NCI-H2081 (cell line): ENCODE data around the gene PRKCQ.
"Not testable (repeated sequence)": the region's sequence is repeated elsewhere in the genome, so short reads cannot be mapped to it uniquely, and the experiment has no call there.

Source experiments
- DNase-seq, 2 experiments: peaks; one replicate each; lab custom pipeline; 2025; lab: John Stamatoyannopoulos, UW

The PRKCQ gene

GRCh38 chr10:6384031-6384430 lies 196.0 kb downstream of the PRKCQ start:
- no peak for DNase-seq

- DNase-seq = no peak
Measured at GRCh38 chr10:6383096-6383812, 196.8 kb downstream of the PRKCQ start.

DNA sequence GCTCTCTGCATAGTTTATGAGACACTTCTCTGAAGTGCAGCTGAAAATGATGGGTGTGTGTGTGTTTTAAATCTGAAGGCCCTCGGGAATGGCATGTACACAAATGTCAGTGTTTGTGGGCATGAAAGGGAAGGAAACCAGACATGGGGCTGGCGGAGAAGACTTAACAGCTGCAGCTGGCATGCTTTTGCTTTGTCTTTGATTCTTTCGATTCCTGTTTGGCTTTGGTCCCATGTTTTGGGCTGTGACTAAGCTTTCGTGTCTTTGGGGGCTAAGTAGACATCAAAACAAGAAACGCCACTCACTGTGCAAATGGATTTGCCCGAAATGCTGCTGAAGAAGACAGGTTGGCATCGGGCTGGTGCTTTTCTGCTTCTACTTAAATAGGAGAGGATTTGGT lies 198.0 kb downstream of the PRKCQ start:
- no peak for DNase-seq

DNA sequence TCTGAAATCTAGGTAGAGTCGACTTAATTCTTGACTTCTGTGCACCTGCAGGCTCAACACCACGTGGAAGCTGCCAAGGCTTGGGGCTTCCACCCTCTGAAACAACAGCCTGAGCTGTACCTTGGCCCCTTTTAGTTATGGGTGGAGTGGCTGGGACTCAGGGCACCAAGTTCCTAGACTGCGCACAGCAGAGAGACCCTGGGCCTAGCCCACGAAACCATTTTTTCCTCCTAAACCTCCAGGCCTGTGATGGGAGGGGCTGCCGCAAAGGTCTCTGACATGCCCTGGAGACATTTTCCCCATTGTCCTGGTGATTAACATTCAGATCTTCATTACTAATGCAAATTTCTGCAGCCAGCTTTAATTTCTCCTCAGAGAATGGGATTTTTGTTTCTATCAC lies 199.6 kb downstream of the PRKCQ start:
- DNase-seq = not testable (repeated sequence)

GRCh38 chr10:6379015-6379776 lies 200.9 kb downstream of the PRKCQ start:
- no peak for DNase-seq
